H1 (cell line): ENCODE results near the gene ZNF311. TPM values are rescaled to one million over a fixed set of nuclear protein-coding genes. Genes with fewer than 3 reads are reported as not detected.

Experiments
- CTCF ChIA-PET: fragments of 300-600 bp; sonication (Branson Sonifier 250); formaldehyde crosslinking; loops from one replicate; lab custom pipeline; 2021; ENCODE audit not compliant: partially characterized antibody; lab: Charles Lee
- POLR2A ChIA-PET: fragments of 300-600 bp; sonication (Branson Sonifier 250); formaldehyde crosslinking; loops from one replicate; lab custom pipeline; 2021; ENCODE audit warnings: inconsistent platforms; ENCODE audit not compliant: partially characterized antibody; lab: Charles Lee
- DNase-seq, 2 experiments: peaks; one replicate each; pipeline versions ENCODE4 v3.0.0 to v3.0.0-alpha.2; 2010 to 2022; ENCODE audit warnings: low spot score in 2 of 2, low read depth in 1 of 2, mixed read lengths in 1 of 2
- FAIRE-seq: peaks from 2 replicates; lab custom pipeline; 2011; peaks lifted over from hg19 to GRCh38; lab: Jason Lieb, UNC
- H2AFZ ChIP-seq: 2 replicates; pipeline ENCODE4 v1.8.1; 2012; ENCODE audit warnings: low read length, inconsistent platforms
- H2AK5ac ChIP-seq: 2 replicates; pipeline ENCODE4 v1.6.1; 2013; ENCODE audit warnings: low read depth, low read length
- H2BK120ac ChIP-seq: replicated peaks from 2 replicates; pipeline ENCODE3; 2013; ENCODE audit warnings: low read depth, low read length, inconsistent platforms
- H2BK12ac ChIP-seq: 2 replicates; pipeline ENCODE4 v1.6.1; 2013; ENCODE audit warnings: low read depth, low read length
- H2BK15ac ChIP-seq: 2 replicates; pipeline ENCODE4 v1.6.1; 2013; ENCODE audit warnings: low read length
- H2BK20ac ChIP-seq: 2 replicates; pipeline ENCODE4 v1.6.1; 2013; ENCODE audit warnings: low read length
- H2BK5ac ChIP-seq: 2 replicates; pipeline ENCODE4 v1.6.1; 2013; ENCODE audit warnings: low read depth, low read length
- H3K14ac ChIP-seq: 2 replicates; pipeline ENCODE4 v1.6.1; 2013; ENCODE audit warnings: inconsistent platforms; ENCODE audit not compliant: insufficient read length
- H3K18ac ChIP-seq: 2 replicates; pipeline ENCODE4 v1.6.1; 2013; ENCODE audit warnings: low read length; ENCODE audit errors: extremely low read depth
- H3K23ac ChIP-seq: 2 replicates; pipeline ENCODE4 v1.6.1; 2013; ENCODE audit warnings: inconsistent platforms; ENCODE audit not compliant: insufficient read length
- H3K23me2 ChIP-seq: 2 replicates; pipeline ENCODE4 v1.6.1; 2013; ENCODE audit warnings: low read depth, low read length
- H3K27ac ChIP-seq: 2 replicates; pipeline ENCODE4 v1.6.1; 2011; ENCODE audit warnings: low read depth, low read length, inconsistent platforms
- H3K27me3 ChIP-seq, 4 experiments: replicated peaks in 1 of 4; 1 replicate in 1 of 4; 2 replicates in 3 of 4; pipeline versions ENCODE4 v1.6.1 to v1.8.1; 2011 to 2013; ENCODE audit warnings: low read length in 3 of 4, mild to moderate bottlenecking in 3 of 4, inconsistent platforms in 2 of 4, mixed read lengths in 2 of 4, moderate library complexity in 1 of 4; ENCODE audit not compliant: control insufficient read depth in 3 of 4, insufficient read depth in 3 of 4; ENCODE audit errors: extremely low read depth in 1 of 4
- H3K36me3 ChIP-seq, 4 experiments: 2 replicates each; pipeline versions ENCODE4 v1.6.1 to v1.8.1; 2011 to 2013; ENCODE audit warnings: mild to moderate bottlenecking in 4 of 4, low read length in 3 of 4, moderate library complexity in 2 of 4, control low read depth in 1 of 4, inconsistent platforms in 1 of 4; ENCODE audit not compliant: insufficient read depth in 4 of 4, control insufficient read depth in 2 of 4
- H3K4ac ChIP-seq: replicated peaks from 2 replicates; pipeline ENCODE3; 2013; ENCODE audit warnings: low read length, low read depth, mixed read lengths, inconsistent platforms; ENCODE audit not compliant: insufficient read length
- H3K4me1 ChIP-seq, 4 experiments: replicated peaks in 1 of 4; 1 replicate in 1 of 4; 2 replicates in 3 of 4; pipeline versions ENCODE4 v1.6.1 to v1.8.1; 2011 to 2013; ENCODE audit warnings: low read length in 3 of 4, inconsistent platforms in 2 of 4, mixed read lengths in 1 of 4; ENCODE audit not compliant: insufficient read depth in 4 of 4, control insufficient read depth in 3 of 4
- H3K4me2 ChIP-seq, 2 experiments: 2 replicates each; pipeline versions ENCODE4 v1.6.1 to v1.8.1; 2011 to 2013; ENCODE audit warnings: low read depth in 2 of 2, low read length in 2 of 2, control low read depth in 1 of 2, inconsistent platforms in 1 of 2, mild to moderate bottlenecking in 1 of 2; ENCODE audit not compliant: insufficient read depth in 1 of 2
- H3K4me3 ChIP-seq, 4 experiments: fragments of 200-600, 300-600 bp in 1 of 4; sonication (generic), shearing (Covaris generic), sonication (Bioruptor Twin) in 1 of 4; 2 replicates each; pipeline versions ENCODE4 v1.5.1 to v1.8.1; 2011 to 2016; ENCODE audit warnings: low read length in 4 of 4, low read depth in 3 of 4, control low read depth in 2 of 4, inconsistent platforms in 2 of 4, mild to moderate bottlenecking in 2 of 4, mixed read lengths in 1 of 4, moderate library complexity in 1 of 4; ENCODE audit not compliant: insufficient read depth in 2 of 4; ENCODE audit errors: extremely low read depth in 1 of 4
- H3K56ac ChIP-seq: replicated peaks from 2 replicates; pipeline ENCODE3; 2013; ENCODE audit warnings: low read depth, mild to moderate bottlenecking, mixed read lengths, low read length, inconsistent platforms; ENCODE audit not compliant: insufficient read length
- H3K79me1 ChIP-seq: 2 replicates; pipeline ENCODE4 v1.6.1; 2013; ENCODE audit warnings: low read depth, low read length, control low read depth
- H3K79me2 ChIP-seq, 2 experiments: 2 replicates each; pipeline versions ENCODE4 v1.6.1 to v1.8.1; 2012 to 2013; ENCODE audit warnings: low read length in 2 of 2, mild to moderate bottlenecking in 2 of 2, inconsistent platforms in 1 of 2; ENCODE audit not compliant: insufficient read depth in 2 of 2, control insufficient read depth in 1 of 2
- H3K9ac ChIP-seq, 4 experiments: replicated peaks in 1 of 4; 1 replicate in 1 of 4; 2 replicates in 3 of 4; pipeline versions ENCODE4 v1.6.1 to v1.8.1; 2011 to 2013; ENCODE audit warnings: low read depth in 3 of 4, low read length in 3 of 4, control low read depth in 2 of 4, mild to moderate bottlenecking in 2 of 4, moderate library complexity in 2 of 4, inconsistent platforms in 1 of 4; ENCODE audit errors: extremely low read depth in 1 of 4
- H3K9me3 ChIP-seq, 2 experiments: 2 replicates each; pipeline versions ENCODE4 v1.6.1 to v1.8.1; 2012 to 2013; ENCODE audit warnings: mild to moderate bottlenecking in 2 of 2, moderate library complexity in 2 of 2, control low read depth in 1 of 2, inconsistent platforms in 1 of 2, low read depth in 1 of 2, low read length in 1 of 2, mixed read lengths in 1 of 2; ENCODE audit not compliant: insufficient read depth in 2 of 2
- H4K20me1 ChIP-seq, 2 experiments: replicated peaks in 1 of 2; 2 replicates each; pipeline versions ENCODE3 to v1.8.1; 2011 to 2013; ENCODE audit warnings: inconsistent platforms in 2 of 2, low read length in 2 of 2, mild to moderate bottlenecking in 1 of 2; ENCODE audit not compliant: insufficient read depth in 2 of 2, control insufficient read depth in 1 of 2
- H4K5ac ChIP-seq: 2 replicates; pipeline ENCODE4 v1.6.1; 2013; ENCODE audit warnings: low read length, low read depth, mixed read lengths, inconsistent platforms; ENCODE audit not compliant: insufficient read length
- H4K8ac ChIP-seq: 2 replicates; pipeline ENCODE4 v1.8.0; 2013; ENCODE audit warnings: mild to moderate bottlenecking, moderate library complexity, low read length, inconsistent platforms; ENCODE audit not compliant: insufficient read depth; ENCODE audit errors: extremely low read depth
- H4K91ac ChIP-seq: replicated peaks from 2 replicates; pipeline ENCODE3; 2013; ENCODE audit warnings: low read length, mixed read lengths, inconsistent platforms; ENCODE audit not compliant: insufficient read length
- BACH1 ChIP-seq: IDR thresholded peaks from 2 replicates; pipeline ENCODE4 v1.6.1; 2012; ENCODE audit warnings: low read length, improper control_type of control experiment
- CBX5 ChIP-seq: fragments of 300-800, 300-1000 bp; sonication (generic); IDR thresholded peaks from 2 replicates; pipeline ENCODE4 v1.7.1; 2016; ENCODE audit warnings: antibody characterized with exemption, low read length, low read depth
- CBX8 ChIP-seq: fragments of 300-800, 300-1000 bp; sonication (generic); IDR thresholded peaks from 2 replicates; pipeline ENCODE4 v1.7.1; 2016; ENCODE audit warnings: low read depth, low read length, borderline replicate concordance
- CHD1 ChIP-seq: IDR thresholded peaks from 2 replicates; pipeline ENCODE4 v1.6.1; 2012; ENCODE audit warnings: low read depth, low read length, improper control_type of control experiment
- CHD2 ChIP-seq: IDR thresholded peaks from 2 replicates; pipeline ENCODE4 v1.6.1; 2012; ENCODE audit warnings: low read length, improper control_type of control experiment
- EGR1 ChIP-seq: IDR thresholded peaks from 2 replicates; pipeline ENCODE4 v1.6.1; 2011; ENCODE audit warnings: low read depth, low read length, borderline replicate concordance
- HDAC2 ChIP-seq, 2 experiments: fragments of 300-600 bp in 1 of 2; sonication (generic) in 1 of 2; IDR thresholded peaks; 2 replicates each; pipeline ENCODE4 v1.6.1; 2011 to 2012; ENCODE audit warnings: low read depth in 2 of 2, low read length in 2 of 2, mild to moderate bottlenecking in 2 of 2, moderate library complexity in 2 of 2, borderline replicate concordance in 1 of 2, inconsistent platforms in 1 of 2
- HDAC6 ChIP-seq: IDR thresholded peaks from one replicate; pipeline ENCODE4 v1.7.1; 2012; ENCODE audit warnings: low read depth, mild to moderate bottlenecking, inconsistent platforms, low read length, moderate library complexity
- POLR2A ChIP-seq, 2 experiments: IDR thresholded peaks; 1 replicate in 1 of 2; 2 replicates in 1 of 2; pipeline ENCODE4 v1.6.1; 2011; ENCODE audit warnings: low read depth in 2 of 2, low read length in 2 of 2, mild to moderate bottlenecking in 2 of 2; ENCODE audit errors: control extremely low read depth in 1 of 2
- RNF2 ChIP-seq: fragments of 200-900, 300-1000 bp; sonication (generic); IDR thresholded peaks from 2 replicates; pipeline ENCODE4 v1.7.1; 2016; ENCODE audit warnings: borderline replicate concordance, low read depth, mild to moderate bottlenecking, antibody characterized with exemption, low read length; ENCODE audit not compliant: poor library complexity, severe bottlenecking; ENCODE audit errors: missing control alignments
- SAP30 ChIP-seq: fragments of 300-600 bp; sonication (generic); IDR thresholded peaks from 2 replicates; pipeline ENCODE4 v1.7.1; 2012; ENCODE audit warnings: low read length, moderate library complexity, mild to moderate bottlenecking, inconsistent platforms; ENCODE audit not compliant: insufficient read depth, insufficient replicate concordance
- SIRT6 ChIP-seq: IDR thresholded peaks from one replicate; pipeline ENCODE4 v1.7.1; 2012; ENCODE audit warnings: low read length, inconsistent platforms
- SUZ12 ChIP-seq: fragments of 200-600 bp; sonication (generic); IDR thresholded peaks from 2 replicates; pipeline ENCODE4 v1.6.1; 2012; ENCODE audit warnings: mild to moderate bottlenecking, inconsistent platforms, low read length, moderate library complexity, mixed read lengths
- TAF7 ChIP-seq: optimal IDR thresholded peaks from 2 replicates; pipeline ENCODE3; 2011; ENCODE audit warnings: low read depth, mild to moderate bottlenecking, inconsistent platforms, low read length, moderate library complexity, borderline replicate concordance
- YY1 ChIP-seq: IDR thresholded peaks from 2 replicates; pipeline ENCODE4 v1.6.1; 2011; ENCODE audit warnings: low read depth, mild to moderate bottlenecking, low read length
- WGBS, 2 experiments: shearing (Covaris generic) in 1 of 2; methylation state at CpG; one replicate each; pipeline versions ENCODE4 v1.1.6 to v1.1.7; 2013 to 2015; ENCODE audit warnings: low lambda C conversion rate in 2 of 2, mixed read lengths in 2 of 2, inconsistent platforms in 1 of 2, low coverage in 1 of 2, missing lambda C conversion rate in 1 of 2; ENCODE audit not compliant: insufficient replicate concordance in 2 of 2, insufficient coverage in 1 of 2, insufficient read length in 1 of 2; ENCODE audit errors: extremely low coverage in 1 of 2, missing lambda C conversion rate in 1 of 2; 5-methylcytosine and 5-hydroxymethylcytosine counted together
- polyA plus RNA-seq, 7 experiments: library from polyadenylated mRNA; depleted of rRNA in 3 of 7; stranded (reverse) in 5 of 7; unstranded in 2 of 7; fragments of >200 nt in 5 of 7; fragments of 200-250 nt in 2 of 7; gene quantifications; 1 replicate in 5 of 7; 2 replicates in 1 of 7; 4 replicates in 1 of 7; pipeline versions ENCODE4 v1.2.1 to v1.2.3, GENCODE V29; 2011 to 2013; ENCODE audit warnings: missing spikeins in 2 of 7, mixed read lengths in 2 of 7
- total RNA-seq: library from RNA; stranded (reverse); fragmentation: NEBNext Ultra II Directional; extraction: Animal tissue kit (Norgen Biotek cat#: 25700); gene quantifications from 2 replicates; pipeline ENCODE4 v1.2.1, GENCODE V29; 2021

ZNF311 gene
- total and polyA plus RNA-seq, 2 of the 8 experiments (the other 6 are each of a cell fraction or from before 2014, with no cell fraction given): 1.9 to 4.2 TPM

DNA sequence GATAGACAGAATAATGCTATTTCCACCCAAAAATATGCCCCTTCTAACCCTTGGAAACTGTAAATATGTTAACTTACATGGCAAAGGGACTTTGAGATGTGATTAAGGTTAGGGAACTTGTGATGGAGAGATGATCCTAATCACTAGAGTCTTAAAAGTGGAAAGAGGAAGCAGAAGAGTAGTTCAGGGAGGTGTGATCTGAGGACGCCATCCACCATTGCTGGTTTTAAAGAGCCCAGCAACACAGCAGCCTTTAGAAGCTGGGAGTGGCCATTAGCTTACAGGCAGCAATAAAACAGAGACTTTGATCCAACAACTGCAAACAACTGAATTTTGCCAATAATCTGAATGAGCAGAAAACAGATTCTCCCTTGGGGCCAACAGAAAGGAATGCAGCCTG lies 30.6 kb downstream of the ZNF311 start:
- Histone ChIP-seq H3K9me3 (no peaks in the 10 kb centered on the region), H3K14ac (no peak overlapping the region), H3K27ac (no peak overlapping the region), H3K79me2 (no peaks in the 10 kb centered on the region), H2BK120ac (no peak overlapping the region), H3K36me3 (no peaks in the 10 kb centered on the region), H2BK12ac (no peak overlapping the region), H3K4me3 (no peak overlapping the region), H3K4me1 (0 out of 7 replicates have a peak, but pooled peaks cover 0 to 2% (median 0%) of the 10 kb centered on the region in 4 experiments), H3K4ac (no peak overlapping the region), H3K27me3 (no peaks in the 10 kb centered on the region; a peak in 2 of 7 replicates), H2BK20ac (no peak overlapping the region), H4K5ac (no peak overlapping the region), H2AK5ac (no peak overlapping the region), H3K23me2 (no peaks in the 10 kb centered on the region), H3K18ac (no peak overlapping the region), H2BK5ac (no peak overlapping the region), H4K8ac (no peak overlapping the region), H2AFZ (no peak overlapping the region), H2BK15ac (no peak overlapping the region), H3K9ac (no peak overlapping the region), H3K56ac (no peak overlapping the region), H4K20me1 (no peaks in the 10 kb centered on the region), H3K79me1 (no peaks in the 10 kb centered on the region), H3K4me2 (no peak overlapping the region), H3K23ac (no peak overlapping the region), H4K91ac (no peak overlapping the region)
- FAIRE-seq (no peak), DNase-seq (no peak)
- ChIA-PET POLR2A (interaction anchor here (1.9 kb wide), 1 partner anchor 25 kb away, joined by 4 read pairs; no protein-coding TSS in a partner anchor), CTCF (no interaction called here)
- 77% methylated on average over 1 of the region's 1 CpG; no CpG with 5 or more reads in 1 of the 2 experiments for WGBS, 2 experiments
- TF ChIP-seq EGR1: no peak
- no peak for TF ChIP-seq TAF7
- no peak for TF ChIP-seq BACH1
- TF ChIP-seq CHD1: no peak
- TF ChIP-seq CHD2: no peak
- no peak for TF ChIP-seq HDAC2 (IDR thresholded peaks at IDR 0.05; ENCODE audit: borderline replicate concordance in 1 of 2, low read depth in 2 of 2, low read length in 2 of 2)
- TF ChIP-seq SIRT6: no peak
- no peak for TF ChIP-seq YY1
- TF ChIP-seq POLR2A (IDR thresholded peaks at IDR 0.05; ENCODE audit: control extremely low read depth in 1 of 2, low read depth in 2 of 2, low read length in 2 of 2): no peak
- TF ChIP-seq CBX8: no peak
- TF ChIP-seq CBX5: no peak
- TF ChIP-seq HDAC6: no peak
- TF ChIP-seq RNF2: no peak
- TF ChIP-seq SAP30: no peak
- TF ChIP-seq SUZ12: no peak
